Fibroblast of skin of left biceps (primary cell): ENCODE results near the gene TRIM16.
"Not testable (repeated sequence)": the region's sequence is repeated elsewhere in the genome, so short reads cannot be mapped to it uniquely, and the experiment has no call there.

Source experiments
- DNase-seq, 2 experiments: peaks; one replicate each; pipeline ENCODE4 v3.0.0-alpha.2; 2013; ENCODE audit warnings: low read depth in 2 of 2

The TRIM16 gene

GRCh38 chr17:15616828-15617227 lies 67.3 kb downstream of the TRIM16 start:
- DNase-seq = not testable (repeated sequence)

- DNase-seq = not testable (repeated sequence)
Measured at GRCh38 chr17:15615850-15616249, 68.3 kb downstream of the TRIM16 start.

- peak in 1 of 2 experiments; percentile 1 for DNase-seq
Measured at GRCh38 chr17:15613111-15613510, 71.0 kb downstream of the TRIM16 start.

- not testable (repeated sequence) for DNase-seq
Measured at GRCh38 chr17:15592960-15593359, 91.2 kb downstream of the TRIM16 start.

GRCh38 chr17:15591986-15592385 lies 92.1 kb downstream of the TRIM16 start:
- not testable (repeated sequence) for DNase-seq

GRCh38 chr17:15590844-15591243 lies 93.3 kb downstream of the TRIM16 start:
- not testable (repeated sequence) for DNase-seq

GRCh38 chr17:15589544-15590536 lies 94.3 kb downstream of the TRIM16 start:
- not testable (repeated sequence) for DNase-seq

- not testable (repeated sequence) for DNase-seq
Measured at GRCh38 chr17:15588017-15588416, 96.1 kb downstream of the TRIM16 start.

GRCh38 chr17:15583313-15583712 lies 100.8 kb downstream of the TRIM16 start:
- not testable (repeated sequence) for DNase-seq

- not testable (repeated sequence) for DNase-seq
Measured at GRCh38 chr17:15581462-15581861, 102.6 kb downstream of the TRIM16 start.
